Astrocyte of the cerebellum (primary cell): ENCODE measurements around the gene CDC7.
A peak's percentile ranks its signal among the peaks of the same experiment; 100 is the strongest.

Experiments used
- DNase-seq: peaks from one replicate; pipeline ENCODE4 v3.0.0-alpha.2; 2011; ENCODE audit warnings: low read depth
- H3K4me3 ChIP-seq: 2 replicates; pipeline ENCODE4 v1.5.1; 2011; ENCODE audit warnings: mild to moderate bottlenecking, low read depth, low read length, moderate library complexity
- CTCF ChIP-seq: IDR thresholded peaks from 2 replicates; pipeline ENCODE4 v1.5.1; 2012; ENCODE audit warnings: low read length, low read depth, moderate library complexity, mild to moderate bottlenecking; ENCODE audit errors: missing control alignments
- in situ Hi-C: cut with HindIII; loops from 2 replicates; pipeline ENCODE4 v1.10.0; 2017; ENCODE audit warnings: low sequenced_read_pairs

CDC7 gene

GRCh38 chr1:91501971-91502671, 1.5 kb downstream of the CDC7 start:
- in situ Hi-C loops: loop anchor here (25.0 kb wide), 1 partner anchor 785 kb away; the partner anchor contains the start of genes GLMN and RPAP2
- H3K4me3 ChIP-seq: peak overlapping the region; percentile 75
- DNase-seq: no peak
- TF ChIP-seq CTCF: no peak

DNA sequence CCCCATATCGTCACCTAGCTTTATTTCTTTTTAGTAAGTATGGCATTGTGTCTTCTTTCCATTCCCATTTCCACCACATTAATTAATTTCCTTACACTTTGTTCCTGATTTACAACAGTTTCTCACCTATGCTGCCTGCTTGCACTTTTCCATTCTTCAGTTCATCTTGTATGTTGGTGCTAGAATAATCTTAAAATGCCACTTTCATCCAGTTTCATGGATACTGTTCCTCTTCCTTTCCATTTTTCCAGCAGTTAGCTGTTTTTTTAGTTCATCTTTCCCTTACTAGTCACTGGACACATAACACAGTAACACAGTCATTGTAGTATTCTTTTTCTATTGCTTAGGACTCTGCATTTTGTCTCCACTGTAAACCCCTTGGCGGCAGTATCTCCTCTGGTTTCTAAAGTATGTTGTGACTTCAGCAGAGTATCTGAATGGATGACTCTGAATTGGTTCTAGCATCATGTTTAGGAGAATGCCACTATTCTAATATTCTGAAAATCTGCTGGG, 2.1 kb downstream of the CDC7 start:
- peak; percentile 36 for TF ChIP-seq CTCF
- DNase-seq: peak; percentile 5
- in situ Hi-C loops: loop anchor here (25.0 kb wide), 1 partner anchor 785 kb away; the partner anchor contains the start of genes GLMN and RPAP2
- no peak overlapping the region for H3K4me3 ChIP-seq

GRCh38 chr1:91503332-91503900, 2.8 kb downstream of the CDC7 start:
- TF ChIP-seq CTCF: no peak
- no peak for DNase-seq
- no peak overlapping the region for H3K4me3 ChIP-seq
- in situ Hi-C loops: loop anchor here (25.0 kb wide), 1 partner anchor 784 kb away; the partner anchor contains the start of genes GLMN and RPAP2

- in situ Hi-C loops: loop anchor here (25.0 kb wide), 1 partner anchor 783 kb away; the partner anchor contains the start of genes GLMN and RPAP2
- TF ChIP-seq CTCF: no peak
Observed at GRCh38 chr1:91503975-91504530, 3.4 kb downstream of the CDC7 start.

DNA sequence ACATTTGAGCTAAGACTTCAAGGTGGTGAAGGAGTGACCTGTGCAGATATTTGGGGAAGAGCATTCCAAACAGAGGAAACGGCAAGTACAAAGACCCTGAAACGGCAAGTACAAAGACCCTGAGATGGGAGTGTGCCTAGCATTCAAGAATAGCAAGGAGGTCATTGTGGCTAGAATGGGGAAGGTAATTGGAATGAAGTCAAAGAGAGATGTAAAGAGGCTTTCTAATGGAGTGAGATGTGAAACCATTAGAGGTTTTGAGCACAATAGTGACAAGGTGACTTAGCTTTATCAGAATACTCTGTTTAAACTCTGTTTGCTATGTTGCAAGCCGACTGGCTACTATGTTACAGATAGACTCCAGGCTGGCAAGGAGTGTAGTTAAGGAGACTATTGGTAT, 4.4 kb downstream of the CDC7 start:
- DNase-seq: no peak
- in situ Hi-C loops: loop anchor here (25.0 kb wide), 1 partner anchor 782 kb away; the partner anchor contains the start of genes GLMN and RPAP2
- no peak for TF ChIP-seq CTCF
- no peak overlapping the region for H3K4me3 ChIP-seq

More at GRCh38 chr1:91503975-91504530, 3.4 kb downstream of the CDC7 start:
- H3K4me3 ChIP-seq: no peak overlapping the region
- no peak for DNase-seq

DNA sequence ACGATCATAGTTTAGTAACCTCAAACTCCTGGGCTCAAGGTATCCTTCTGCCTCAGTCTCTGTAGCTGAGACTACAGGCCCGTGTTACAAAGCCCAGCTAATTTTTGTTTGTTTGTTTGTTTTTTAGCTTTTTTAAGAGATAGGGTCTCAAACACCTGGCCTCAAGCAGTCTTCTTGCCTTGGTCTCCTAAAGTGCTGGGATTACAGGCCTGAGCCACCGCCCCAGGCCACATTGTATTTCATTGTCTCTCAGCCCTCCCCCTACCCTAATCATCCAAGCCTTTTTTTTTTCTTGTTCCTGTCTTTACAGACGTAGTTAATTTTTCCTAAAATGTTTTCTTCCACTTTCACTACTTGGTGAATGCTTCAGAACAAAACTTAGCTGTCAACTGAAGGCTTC, 5.4 kb downstream of the CDC7 start:
- in situ Hi-C loops: loop anchor here (25.0 kb wide), 1 partner anchor 781 kb away; the partner anchor contains the start of genes GLMN and RPAP2
- H3K4me3 ChIP-seq: no peak overlapping the region
- DNase-seq: no peak
- no peak for TF ChIP-seq CTCF
